Measurements from ENCODE around the gene RNF175.

- no peak for TF ChIP-seq CTCF (IDR thresholded peaks at IDR 0.05)
- no peak for TF ChIP-seq POLR2A (IDR thresholded peaks at IDR 0.05)
- no peak for TF ChIP-seq POLR2AphosphoS5 (IDR thresholded peaks at IDR 0.05; ENCODE audit: insufficient read depth in 1 of 2, low read depth in 1 of 2)
Observed at GRCh38 chr4:153684971-153685371, 74.9 kb downstream of the RNF175 start.
